Ascending aorta (tissue), 2 donors: Measurements from ENCODE around the gene TMED7. TPM values are rescaled to one million over a fixed set of nuclear protein-coding genes. Genes with fewer than 3 reads are reported as not detected.

ENCODE experiments used
- DNase-seq, 2 donors: peaks; one replicate each; pipeline ENCODE4 v3.0.0-alpha.2; 2019; ENCODE audit warnings: low spot score in 2 of 2
- H3K27ac ChIP-seq, 2 donors: fragments of 200-600 bp; sonication (generic); one replicate each; pipeline ENCODE4 v1.5.1; 2016 to 2017; ENCODE audit warnings: mild to moderate bottlenecking in 1 of 2
- H3K27me3 ChIP-seq: fragments of 200-600 bp; sonication (generic); one replicate; pipeline ENCODE4 v1.5.1; 2017
- H3K36me3 ChIP-seq, 2 donors: fragments of 200-600 bp; sonication (generic); one replicate each; pipeline ENCODE4 v1.5.1; 2016
- H3K4me1 ChIP-seq, 2 donors: fragments of 200-600 bp; sonication (generic); one replicate each; pipeline ENCODE4 v1.5.1; 2016 to 2017; ENCODE audit warnings: mild to moderate bottlenecking in 1 of 2
- H3K4me3 ChIP-seq, 2 donors: fragments of 200-600 bp; sonication (generic); one replicate each; pipeline ENCODE4 v1.5.1; 2016 to 2017; ENCODE audit warnings: mild to moderate bottlenecking in 1 of 2
- H3K9me3 ChIP-seq, 2 donors: fragments of 200-600 bp; sonication (generic); one replicate each; pipeline ENCODE4 v1.5.1; 2016
- intact Hi-C: fragments of 100-400 bp; cut with DNase I; formaldehyde crosslinking; loops from one replicate; pipeline ENCODE4 v1.15.1; 2023
- total RNA-seq: library from RNA; depleted of rRNA; stranded (reverse); fragments of >200 nt; gene quantifications from one replicate; pipeline ENCODE4 v1.1.0, GENCODE V29; 2016
- TF ChIP-seq, protein P1 (sequence below), 3 experiments: fragments of 200-600 bp in 2 of 3; fragments of 450-650 bp in 1 of 3; sonication (generic) in 2 of 3; IDR thresholded peaks; one replicate each; pipeline ENCODE4 v1.5.1; 2016 to 2019; ENCODE audit warnings: antibody characterized with exemption in 3 of 3, mild to moderate bottlenecking in 1 of 3, moderate library complexity in 1 of 3

TMED7 gene
- total RNA-seq, 1 donor from 2014 or later, result 52.0 TPM

DNA sequence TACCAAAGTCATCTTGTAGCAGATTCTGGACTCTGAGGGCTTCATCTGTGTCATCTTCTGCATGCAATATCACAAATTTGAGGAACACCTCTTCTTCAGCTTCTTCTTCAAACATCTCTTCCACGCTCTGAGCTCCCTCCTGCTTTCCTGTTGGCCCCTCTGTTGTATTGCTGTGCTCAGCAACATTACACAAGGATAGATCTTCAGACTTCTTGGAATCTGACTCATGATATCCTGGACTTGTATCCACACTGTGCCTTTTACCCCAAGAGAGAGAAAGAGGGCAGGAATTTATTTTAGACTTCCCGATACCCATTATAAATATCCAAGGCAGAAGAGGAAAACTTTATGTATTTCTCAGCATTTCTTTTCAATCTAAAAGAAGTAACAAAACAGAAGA lies 44.9 kb downstream of the TMED7 start:
- intact Hi-C loops, result no loop called here
- no peak overlapping the region for H3K27ac ChIP-seq
- no peak for DNase-seq
- TF ChIP-seq, protein P1, sequence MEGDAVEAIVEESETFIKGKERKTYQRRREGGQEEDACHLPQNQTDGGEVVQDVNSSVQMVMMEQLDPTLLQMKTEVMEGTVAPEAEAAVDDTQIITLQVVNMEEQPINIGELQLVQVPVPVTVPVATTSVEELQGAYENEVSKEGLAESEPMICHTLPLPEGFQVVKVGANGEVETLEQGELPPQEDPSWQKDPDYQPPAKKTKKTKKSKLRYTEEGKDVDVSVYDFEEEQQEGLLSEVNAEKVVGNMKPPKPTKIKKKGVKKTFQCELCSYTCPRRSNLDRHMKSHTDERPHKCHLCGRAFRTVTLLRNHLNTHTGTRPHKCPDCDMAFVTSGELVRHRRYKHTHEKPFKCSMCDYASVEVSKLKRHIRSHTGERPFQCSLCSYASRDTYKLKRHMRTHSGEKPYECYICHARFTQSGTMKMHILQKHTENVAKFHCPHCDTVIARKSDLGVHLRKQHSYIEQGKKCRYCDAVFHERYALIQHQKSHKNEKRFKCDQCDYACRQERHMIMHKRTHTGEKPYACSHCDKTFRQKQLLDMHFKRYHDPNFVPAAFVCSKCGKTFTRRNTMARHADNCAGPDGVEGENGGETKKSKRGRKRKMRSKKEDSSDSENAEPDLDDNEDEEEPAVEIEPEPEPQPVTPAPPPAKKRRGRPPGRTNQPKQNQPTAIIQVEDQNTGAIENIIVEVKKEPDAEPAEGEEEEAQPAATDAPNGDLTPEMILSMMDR (IDR thresholded peaks at IDR 0.05), result no peak
- H3K9me3 ChIP-seq, result no peaks in the 10 kb centered on the region
- H3K4me1 ChIP-seq, result no peaks in the 10 kb centered on the region
- H3K27me3 ChIP-seq, result no peaks in the 10 kb centered on the region
- no peak overlapping the region for H3K4me3 ChIP-seq
- peaks cover 5 to 10% of the 10 kb centered on the region in 2 donors for H3K36me3 ChIP-seq

DNA sequence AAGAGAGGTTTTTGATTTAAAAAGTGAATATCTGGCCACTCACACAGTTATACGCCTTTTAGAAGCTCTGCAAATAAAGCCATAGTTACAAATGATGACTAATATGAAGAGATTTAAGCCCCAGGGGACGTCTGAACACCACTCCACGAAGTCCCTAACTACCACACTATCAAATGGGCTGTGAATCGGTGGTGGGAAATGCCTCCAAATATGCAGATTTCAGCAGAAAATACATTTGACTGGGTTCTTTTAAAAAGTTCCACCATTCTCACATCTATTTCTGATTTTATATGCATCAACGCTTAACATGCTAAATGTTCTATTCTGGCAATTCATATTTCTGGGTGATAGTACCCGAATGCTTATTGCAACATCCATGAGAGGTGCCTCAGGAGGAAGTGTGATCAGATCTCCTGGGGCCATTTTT lies 46.1 kb downstream of the TMED7 start:
- DNase-seq, result no peak
- Histone ChIP-seq H3K27ac (no peak overlapping the region), H3K9me3 (no peaks in the 10 kb centered on the region), H3K27me3 (no peaks in the 10 kb centered on the region), H3K36me3 (peaks cover 5 to 10% of the 10 kb centered on the region in 2 donors), H3K4me3 (no peak overlapping the region), H3K4me1 (no peaks in the 10 kb centered on the region)
- TF ChIP-seq, protein P1 (IDR thresholded peaks at IDR 0.05), result no peak
- intact Hi-C loops, result loop anchor here (5.0 kb wide), 1 partner anchor 37 kb away; the partner anchor contains the start of gene FEM1C

DNA sequence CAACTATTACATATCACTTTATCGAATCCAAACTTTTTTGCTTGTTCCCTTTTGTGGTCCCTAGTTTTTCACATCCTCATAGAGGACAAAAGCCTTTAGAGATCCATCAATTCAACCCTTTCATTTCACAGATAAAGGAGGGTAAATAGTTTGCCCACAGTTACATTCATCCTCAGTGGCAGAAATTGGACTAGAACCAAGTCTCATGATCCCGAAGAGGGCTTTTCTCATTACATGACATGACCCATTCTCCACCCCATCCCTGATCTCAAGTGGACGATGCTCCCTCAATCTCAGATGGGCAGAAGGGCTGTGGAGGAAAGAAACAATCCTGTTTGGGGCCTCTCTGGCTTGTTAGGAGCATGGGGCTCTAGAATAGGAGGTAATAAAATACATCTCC lies 46.6 kb downstream of the TMED7 start:
- Histone ChIP-seq H3K27me3 (no peaks in the 10 kb centered on the region), H3K4me3 (no peak overlapping the region), H3K27ac (no peak overlapping the region), H3K4me1 (no peaks in the 10 kb centered on the region), H3K36me3 (peaks cover 5 to 10% of the 10 kb centered on the region in 2 donors), H3K9me3 (no peaks in the 10 kb centered on the region)
- no peak for DNase-seq
- TF ChIP-seq, protein P1 (IDR thresholded peaks at IDR 0.05), result no peak
- intact Hi-C loops, result loop anchor here (5.0 kb wide), 1 partner anchor 37 kb away; the partner anchor contains the start of gene FEM1C

DNA sequence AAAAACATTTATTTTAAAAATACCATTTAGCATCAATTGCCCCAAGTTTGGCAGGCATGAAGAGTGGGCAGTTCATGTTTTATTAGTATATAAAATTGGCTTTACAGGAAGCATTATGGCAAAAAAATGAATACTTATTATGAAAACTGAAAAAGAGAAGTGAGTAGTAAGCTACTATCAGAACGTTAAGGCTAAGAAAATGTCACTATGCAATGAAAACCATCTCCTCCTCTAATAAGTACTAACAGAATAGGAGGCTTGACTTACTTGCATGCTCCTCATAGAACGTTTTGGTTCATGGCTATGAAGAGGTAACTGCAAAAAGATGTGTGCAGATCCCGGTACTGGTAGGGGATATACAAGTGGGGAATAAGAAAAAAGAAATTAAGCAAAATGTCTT lies 47.2 kb downstream of the TMED7 start:
- Histone ChIP-seq H3K27ac (no peak overlapping the region), H3K4me3 (no peak overlapping the region), H3K27me3 (no peaks in the 10 kb centered on the region), H3K4me1 (no peaks in the 10 kb centered on the region), H3K9me3 (no peaks in the 10 kb centered on the region), H3K36me3 (peaks cover 5 to 10% of the 10 kb centered on the region in 2 donors)
- no peak for DNase-seq
- intact Hi-C loops, result loop anchor here (5.0 kb wide), 1 partner anchor 36 kb away; the partner anchor contains the start of gene FEM1C
- TF ChIP-seq, protein P1 (IDR thresholded peaks at IDR 0.05), result no peak

DNA sequence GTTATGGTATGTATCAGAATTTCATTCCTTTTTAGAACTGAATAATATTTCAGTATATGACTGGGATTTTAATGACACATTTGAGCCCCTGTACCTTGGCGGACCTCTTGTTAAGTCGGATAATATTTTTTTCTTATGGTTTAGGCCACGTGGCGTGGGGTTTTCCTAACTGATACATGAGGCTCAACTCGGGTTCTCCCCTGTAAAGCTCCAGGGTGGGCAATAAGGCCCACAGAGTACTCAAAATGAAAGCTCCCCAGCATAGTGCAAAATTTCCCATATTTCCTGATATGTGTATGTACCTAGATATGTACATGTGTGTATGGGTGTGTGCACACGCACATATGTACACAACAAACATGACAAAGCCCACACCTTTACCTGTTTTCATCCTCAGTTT lies 48.1 kb downstream of the TMED7 start:
- no peak overlapping the region for H3K27ac ChIP-seq
- no peaks in the 10 kb centered on the region for H3K9me3 ChIP-seq
- peaks cover 5 to 10% of the 10 kb centered on the region in 2 donors for H3K36me3 ChIP-seq
- intact Hi-C loops, result loop anchor here (5.0 kb wide), 1 partner anchor 35 kb away; the partner anchor contains the start of gene FEM1C
- H3K4me1 ChIP-seq, result no peaks in the 10 kb centered on the region
- no peak overlapping the region for H3K4me3 ChIP-seq
- no peak for DNase-seq
- H3K27me3 ChIP-seq, result no peaks in the 10 kb centered on the region
- TF ChIP-seq, protein P1 (IDR thresholded peaks at IDR 0.05), result no peak

DNA sequence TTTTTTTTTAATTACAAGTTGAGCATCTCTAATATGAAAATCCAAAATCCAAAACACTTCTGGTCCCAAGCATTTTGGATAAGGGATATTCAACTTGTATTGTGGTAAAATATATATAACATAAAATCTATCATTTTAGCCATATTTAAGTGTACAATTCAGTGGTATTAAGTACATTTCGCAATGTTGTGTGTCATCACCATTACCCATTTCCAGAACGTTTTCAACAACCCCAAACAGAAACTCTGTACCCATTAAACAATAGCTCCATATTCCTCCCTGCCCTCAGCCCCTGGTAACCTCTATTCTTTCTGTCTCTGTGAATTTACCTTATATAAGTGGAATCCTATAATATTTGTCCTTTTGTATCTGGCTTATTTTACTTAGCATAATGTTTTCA lies 48.5 kb downstream of the TMED7 start:
- TF ChIP-seq, protein P1 (IDR thresholded peaks at IDR 0.05), result no peak
- peaks cover 5 to 10% of the 10 kb centered on the region in 2 donors for H3K36me3 ChIP-seq
- no peaks in the 10 kb centered on the region for H3K4me1 ChIP-seq
- no peaks in the 10 kb centered on the region for H3K27me3 ChIP-seq
- no peak overlapping the region for H3K27ac ChIP-seq
- H3K4me3 ChIP-seq, result no peak overlapping the region
- no peaks in the 10 kb centered on the region for H3K9me3 ChIP-seq
- intact Hi-C loops, result loop anchor here (5.0 kb wide), 1 partner anchor 35 kb away; the partner anchor contains the start of gene FEM1C
- DNase-seq, result no peak
